ENCODE data around the gene PHKB. TPM values are rescaled to one million over a fixed set of nuclear protein-coding genes. Genes with fewer than 3 reads are reported as not detected.

Gene PHKB
- total and polyA plus RNA-seq, 2 donors from 2014 or later = 48.3 to 80.5 TPM

DNA sequence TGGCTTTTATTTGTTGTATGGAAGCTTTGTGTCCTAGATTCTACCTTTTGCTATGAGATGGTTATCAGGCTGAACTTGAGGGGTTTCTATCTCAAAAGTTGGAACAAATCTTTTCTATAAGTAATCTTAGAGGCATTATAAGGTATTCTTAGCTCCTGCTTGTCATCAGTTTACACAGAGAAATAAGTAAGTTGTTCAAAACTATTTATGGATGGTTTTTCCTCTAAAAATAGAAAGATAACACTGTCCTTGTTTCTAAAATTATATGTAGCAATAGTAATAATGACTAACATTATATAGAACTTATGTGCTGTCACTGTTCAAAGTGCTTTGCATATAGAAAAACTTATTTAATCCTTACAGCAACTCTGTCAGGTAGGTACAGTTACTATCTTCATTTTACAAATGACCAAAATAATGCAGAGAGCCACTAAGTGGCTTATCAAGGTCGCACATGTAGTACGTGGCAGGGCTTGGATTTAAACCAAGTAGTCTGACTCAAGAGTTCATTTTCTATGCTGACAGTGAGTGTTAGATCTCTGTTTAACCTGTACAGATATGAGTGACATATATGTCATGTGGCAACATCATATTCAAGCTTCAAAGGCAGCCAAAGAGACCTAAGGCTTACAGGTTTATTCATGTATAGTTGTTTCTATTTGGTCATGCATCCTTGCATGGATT, 59.0 kb downstream of the PHKB start:
- TF ChIP-seq, protein P1, sequence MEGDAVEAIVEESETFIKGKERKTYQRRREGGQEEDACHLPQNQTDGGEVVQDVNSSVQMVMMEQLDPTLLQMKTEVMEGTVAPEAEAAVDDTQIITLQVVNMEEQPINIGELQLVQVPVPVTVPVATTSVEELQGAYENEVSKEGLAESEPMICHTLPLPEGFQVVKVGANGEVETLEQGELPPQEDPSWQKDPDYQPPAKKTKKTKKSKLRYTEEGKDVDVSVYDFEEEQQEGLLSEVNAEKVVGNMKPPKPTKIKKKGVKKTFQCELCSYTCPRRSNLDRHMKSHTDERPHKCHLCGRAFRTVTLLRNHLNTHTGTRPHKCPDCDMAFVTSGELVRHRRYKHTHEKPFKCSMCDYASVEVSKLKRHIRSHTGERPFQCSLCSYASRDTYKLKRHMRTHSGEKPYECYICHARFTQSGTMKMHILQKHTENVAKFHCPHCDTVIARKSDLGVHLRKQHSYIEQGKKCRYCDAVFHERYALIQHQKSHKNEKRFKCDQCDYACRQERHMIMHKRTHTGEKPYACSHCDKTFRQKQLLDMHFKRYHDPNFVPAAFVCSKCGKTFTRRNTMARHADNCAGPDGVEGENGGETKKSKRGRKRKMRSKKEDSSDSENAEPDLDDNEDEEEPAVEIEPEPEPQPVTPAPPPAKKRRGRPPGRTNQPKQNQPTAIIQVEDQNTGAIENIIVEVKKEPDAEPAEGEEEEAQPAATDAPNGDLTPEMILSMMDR (IDR thresholded peaks at IDR 0.05; ENCODE audit: borderline replicate concordance, extremely low read depth, insufficient read depth) = no peak
- FAIRE-seq (no peak), DNase-seq (no peak)
- Histone ChIP-seq H3K27ac (ENCODE audit: low read depth in 2 of 2, low read length in 2 of 2) (no peak overlapping the region), H3K27me3 (ENCODE audit: control insufficient read depth, insufficient read depth, low read length) (no peaks in the 10 kb centered on the region), H3K4me1 (ENCODE audit: control insufficient read depth in 2 of 3, insufficient read depth in 2 of 3, low read depth in 1 of 3, low read length in 3 of 3) (no peaks in the 10 kb centered on the region), H3K36me3 (ENCODE audit: control insufficient read depth in 2 of 3, insufficient read depth in 3 of 3, low read length in 3 of 3) (peaks cover 0 to 3% (median 2%) of the 10 kb centered on the region in 3 donors), H3K9me3 (ENCODE audit: control insufficient read depth in 2 of 3, insufficient read depth in 1 of 3, low read length in 3 of 3) (no peaks in the 10 kb centered on the region), H3K9ac (ENCODE audit: low read length in 3 of 3) (no peak overlapping the region), H3K4me3 (ENCODE audit: low read length in 3 of 3) (no peak overlapping the region)
- intact Hi-C loops (cut with DNase I) = no loop called here

DNA sequence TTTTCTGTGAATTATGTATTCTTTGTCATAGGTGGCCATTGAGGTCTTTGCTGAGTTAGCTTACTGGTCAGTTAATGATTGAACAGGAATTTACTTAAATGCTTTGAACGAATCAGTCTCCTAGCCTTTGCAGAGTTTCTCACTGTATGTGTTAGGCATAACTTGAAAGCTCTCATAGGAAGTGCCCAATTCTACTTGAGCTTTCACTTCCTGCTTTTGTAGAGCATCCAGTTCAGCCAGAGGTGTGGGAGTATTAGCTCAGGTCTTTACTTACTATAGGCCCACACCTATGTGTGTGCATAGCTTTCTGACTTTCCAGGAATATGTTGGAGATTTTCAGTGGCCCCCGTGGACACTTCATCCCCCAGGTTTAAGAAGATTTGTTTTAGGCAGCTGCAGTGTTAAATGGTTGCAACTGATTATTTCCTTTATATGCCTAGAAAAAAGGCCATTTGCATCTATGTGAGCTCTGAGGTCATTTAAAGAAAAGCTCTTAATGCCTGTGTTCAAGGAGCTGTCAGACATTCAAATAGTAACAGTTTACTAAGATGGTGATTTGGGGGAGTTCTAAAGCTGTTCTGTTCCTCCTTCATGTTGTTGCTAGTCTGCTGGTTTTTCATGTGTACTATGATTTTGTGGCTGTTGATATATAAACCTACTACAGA, 62.3 kb downstream of the PHKB start:
- H3K9me3 ChIP-seq (ENCODE audit: control insufficient read depth in 2 of 3, insufficient read depth in 1 of 3, low read length in 3 of 3) = no peaks in the 10 kb centered on the region
- H3K27me3 ChIP-seq (ENCODE audit: control insufficient read depth, insufficient read depth, low read length) = no peaks in the 10 kb centered on the region
- no peak overlapping the region for H3K4me3 ChIP-seq (ENCODE audit: low read length in 3 of 3)
- H3K27ac ChIP-seq (ENCODE audit: low read depth in 2 of 2, low read length in 2 of 2) = no peak overlapping the region
- DNase-seq (no peak), FAIRE-seq (no peak)
- H3K36me3 ChIP-seq (ENCODE audit: control insufficient read depth in 2 of 3, insufficient read depth in 3 of 3, low read length in 3 of 3) = no peaks in the 10 kb centered on the region
- intact Hi-C loops (cut with DNase I) = no loop called here
- no peaks in the 10 kb centered on the region for H3K4me1 ChIP-seq (ENCODE audit: control insufficient read depth in 2 of 3, insufficient read depth in 2 of 3, low read depth in 1 of 3, low read length in 3 of 3)
- TF ChIP-seq, protein P1 (IDR thresholded peaks at IDR 0.05; ENCODE audit: borderline replicate concordance, extremely low read depth, insufficient read depth) = no peak
- no peak overlapping the region for H3K9ac ChIP-seq (ENCODE audit: low read length in 3 of 3)

DNA sequence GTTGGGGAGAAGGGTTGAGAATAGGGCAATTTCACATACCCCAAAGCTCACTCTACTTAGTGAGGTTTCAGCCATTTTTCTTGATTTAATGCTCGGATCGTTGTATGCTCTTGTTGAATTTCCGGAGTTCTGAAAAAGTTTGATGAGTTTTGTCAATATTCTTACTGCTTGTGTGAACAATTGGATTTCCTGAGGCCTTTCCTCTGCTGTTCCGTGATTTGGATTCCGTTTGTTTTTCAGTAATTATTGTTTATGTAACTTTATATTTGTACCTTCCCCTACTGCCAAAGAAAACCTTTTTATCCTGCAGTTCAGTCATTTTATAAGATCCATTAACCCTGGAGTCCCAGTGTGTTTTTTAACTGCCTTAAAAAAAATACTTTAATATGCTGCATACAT, 62.9 kb downstream of the PHKB start:
- H3K27ac ChIP-seq (ENCODE audit: low read depth in 2 of 2, low read length in 2 of 2) = no peak overlapping the region
- FAIRE-seq = no peak

More for the DNA sequence above, 62.9 kb downstream of the PHKB start:
- intact Hi-C loops (cut with DNase I) = no loop called here
- H3K4me1 ChIP-seq (ENCODE audit: control insufficient read depth in 2 of 3, insufficient read depth in 2 of 3, low read depth in 1 of 3, low read length in 3 of 3) = no peaks in the 10 kb centered on the region
- H3K9ac ChIP-seq (ENCODE audit: low read length in 3 of 3) = no peak overlapping the region
- H3K36me3 ChIP-seq (ENCODE audit: control insufficient read depth in 2 of 3, insufficient read depth in 3 of 3, low read length in 3 of 3) = no peaks in the 10 kb centered on the region
- no peaks in the 10 kb centered on the region for H3K9me3 ChIP-seq (ENCODE audit: control insufficient read depth in 2 of 3, insufficient read depth in 1 of 3, low read length in 3 of 3)
- H3K27me3 ChIP-seq (ENCODE audit: control insufficient read depth, insufficient read depth, low read length) = no peaks in the 10 kb centered on the region
- DNase-seq = no peak
- TF ChIP-seq, protein P1 (IDR thresholded peaks at IDR 0.05; ENCODE audit: borderline replicate concordance, extremely low read depth, insufficient read depth) = no peak
- H3K4me3 ChIP-seq (ENCODE audit: low read length in 3 of 3) = no peak overlapping the region

All from kidney (tissue), 14 donors.